HG03175 (cell line): ENCODE measurements around the gene ARAP1.

Source experiments
- ATAC-seq: cut with Tn5 transposase; IDR thresholded peaks from one replicate; pipeline ENCODE4 v1.9.1; 2021; ENCODE audit warnings: mild to moderate bottlenecking, moderate library complexity; ENCODE audit not compliant: unreplicated experiment

ARAP1 gene

DNA sequence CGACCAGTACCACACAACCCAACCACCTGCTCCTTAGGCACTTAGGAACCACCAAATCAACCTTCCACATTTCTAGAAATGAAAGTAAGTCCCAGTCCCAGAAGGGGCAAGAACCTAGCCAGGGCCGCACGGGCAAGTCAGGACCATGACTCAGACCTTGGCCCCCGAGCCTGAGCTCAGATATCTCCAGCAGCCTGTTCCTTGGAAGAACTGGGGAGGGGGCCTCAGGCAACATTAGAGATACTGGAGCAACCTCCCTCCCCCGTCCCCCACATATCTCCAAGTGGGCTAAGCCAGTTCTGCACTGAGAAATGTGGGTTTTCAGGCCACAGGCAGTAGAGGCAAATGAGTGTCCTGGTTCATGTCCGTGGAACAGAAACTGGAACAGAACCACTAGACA lies 7.7 kb downstream of the ARAP1 start:
- no peak for ATAC-seq

DNA sequence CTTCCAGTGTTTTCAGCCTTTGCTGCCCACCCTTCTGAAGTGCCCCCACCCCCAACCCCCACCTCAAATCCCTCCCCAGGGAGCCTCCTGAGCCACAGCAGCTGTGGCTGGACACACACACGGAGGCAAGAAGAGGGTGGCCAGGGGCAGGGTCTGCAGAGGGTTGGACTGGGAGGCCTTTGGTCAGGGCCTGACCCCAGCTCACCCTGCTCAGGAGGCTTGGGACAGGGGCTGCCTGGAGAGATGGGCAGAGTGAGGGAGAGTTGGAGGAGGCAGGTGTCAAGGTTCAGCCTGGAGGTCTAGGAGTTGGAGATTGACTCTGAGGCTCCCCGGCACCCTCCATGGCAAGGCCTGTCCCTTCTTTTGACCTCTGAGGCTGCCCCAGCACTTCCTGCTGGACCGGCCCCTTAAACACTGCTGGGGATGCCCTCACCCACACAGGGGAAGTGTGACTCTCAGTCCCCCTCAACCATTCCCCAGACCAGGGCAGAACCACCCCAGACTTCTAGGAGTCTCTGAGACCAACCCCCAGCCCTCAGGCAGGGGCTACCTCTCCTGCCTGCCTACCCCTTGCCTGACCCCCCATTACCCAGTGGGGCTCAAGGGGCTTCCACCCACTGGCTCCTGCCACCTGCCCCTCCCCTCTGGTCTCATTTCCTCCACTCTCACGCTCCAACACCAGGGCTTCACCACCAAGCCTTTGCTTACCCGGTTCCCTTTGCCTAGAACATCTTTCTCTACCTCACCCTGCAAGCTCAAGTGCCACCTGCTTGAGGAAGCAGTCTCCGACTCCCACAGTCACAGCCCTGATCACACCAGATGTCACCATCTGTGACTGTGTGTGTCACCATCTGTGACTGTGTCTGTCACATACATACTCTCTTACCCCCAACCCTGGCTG lies 8.6 kb downstream of the ARAP1 start:
- ATAC-seq: peak; percentile 67

DNA sequence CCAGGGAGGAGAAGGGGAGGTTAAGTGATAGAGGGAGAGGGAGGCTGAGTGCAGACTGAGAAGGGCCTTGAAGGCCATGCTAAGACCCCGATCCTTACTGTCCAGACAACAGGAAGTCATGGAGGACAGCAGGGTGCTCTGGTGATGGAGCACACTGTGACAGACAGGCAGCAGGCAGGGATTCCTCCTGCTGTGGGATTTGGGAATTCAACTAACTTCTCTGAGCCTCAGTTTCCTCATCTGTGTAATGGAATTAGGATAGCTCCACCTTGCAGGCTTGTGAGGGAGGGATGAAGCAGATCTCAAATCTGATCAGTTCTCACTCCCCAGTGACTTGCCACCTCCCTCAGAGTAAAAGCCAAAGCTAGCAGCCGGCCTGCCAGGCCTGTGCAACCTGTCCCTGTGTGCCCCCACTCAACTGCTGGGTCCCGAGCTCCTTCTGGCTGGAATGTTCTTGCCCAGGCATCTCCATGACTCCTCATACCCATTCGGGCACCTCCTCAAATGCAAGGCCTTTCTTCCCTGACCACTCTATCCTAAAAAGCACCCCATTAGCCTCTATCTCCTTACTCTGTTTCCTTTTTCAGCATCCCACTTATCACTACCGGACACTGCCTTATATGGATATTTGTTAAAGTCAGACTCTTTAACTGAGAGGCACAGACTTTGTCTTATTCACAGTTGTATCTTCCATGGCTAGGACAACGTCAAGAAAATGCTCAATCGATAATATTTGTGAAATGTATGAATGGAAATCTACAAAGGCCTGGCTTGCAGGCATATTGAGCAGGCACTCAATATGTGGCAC lies 9.5 kb downstream of the ARAP1 start:
- ATAC-seq: no peak

DNA sequence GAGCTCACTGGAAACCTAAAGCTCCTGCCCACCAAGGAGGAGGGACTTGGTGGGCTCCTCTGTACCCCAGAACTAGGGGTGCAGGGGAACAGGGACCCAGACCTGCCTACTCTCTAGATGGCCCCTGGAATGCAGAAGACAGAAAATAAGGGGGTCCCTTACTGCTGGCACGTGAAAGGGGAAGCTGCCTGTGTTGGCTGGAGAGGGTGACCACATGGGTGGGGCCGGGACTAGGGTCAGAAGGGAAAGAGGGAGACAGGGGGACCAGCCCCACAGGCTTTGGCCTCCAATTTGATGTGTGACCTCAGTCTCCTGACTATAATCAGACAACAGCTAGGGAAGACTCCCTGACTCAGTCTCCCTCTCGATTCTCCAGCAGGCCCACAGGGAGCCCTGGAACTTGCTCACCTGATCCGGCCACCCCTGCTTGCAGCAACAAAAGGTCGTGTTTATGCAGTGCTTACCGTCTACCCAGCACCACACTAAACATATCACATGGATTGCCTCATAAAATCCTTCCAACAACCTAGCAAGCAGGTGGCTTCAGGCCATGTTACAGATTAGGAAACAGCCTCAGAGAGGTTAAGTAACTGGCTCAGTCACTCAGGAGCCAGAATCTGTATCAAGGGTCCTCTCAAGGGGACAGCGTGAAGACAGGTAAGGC lies 10.2 kb downstream of the ARAP1 start:
- no peak for ATAC-seq

DNA sequence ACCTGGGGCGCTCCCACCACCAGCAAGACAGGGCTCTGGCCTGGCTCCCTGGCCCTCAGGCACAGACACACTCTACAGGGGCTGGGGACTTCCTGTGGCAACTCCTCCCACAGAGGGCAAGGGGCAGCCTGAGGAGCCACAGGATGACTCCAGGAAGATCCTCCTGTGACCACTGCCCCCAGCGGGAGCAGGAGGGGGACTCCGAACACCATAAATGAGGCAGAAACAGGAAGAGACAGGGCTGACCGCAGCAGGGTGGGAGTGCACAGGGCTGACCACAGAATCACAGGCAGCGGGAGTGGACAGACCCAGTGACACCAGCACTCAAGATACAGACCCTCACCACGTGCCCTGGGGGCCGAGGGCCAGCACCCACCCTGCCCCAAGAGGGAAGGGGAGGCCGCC lies 10.8 kb downstream of the ARAP1 start:
- no peak for ATAC-seq

DNA sequence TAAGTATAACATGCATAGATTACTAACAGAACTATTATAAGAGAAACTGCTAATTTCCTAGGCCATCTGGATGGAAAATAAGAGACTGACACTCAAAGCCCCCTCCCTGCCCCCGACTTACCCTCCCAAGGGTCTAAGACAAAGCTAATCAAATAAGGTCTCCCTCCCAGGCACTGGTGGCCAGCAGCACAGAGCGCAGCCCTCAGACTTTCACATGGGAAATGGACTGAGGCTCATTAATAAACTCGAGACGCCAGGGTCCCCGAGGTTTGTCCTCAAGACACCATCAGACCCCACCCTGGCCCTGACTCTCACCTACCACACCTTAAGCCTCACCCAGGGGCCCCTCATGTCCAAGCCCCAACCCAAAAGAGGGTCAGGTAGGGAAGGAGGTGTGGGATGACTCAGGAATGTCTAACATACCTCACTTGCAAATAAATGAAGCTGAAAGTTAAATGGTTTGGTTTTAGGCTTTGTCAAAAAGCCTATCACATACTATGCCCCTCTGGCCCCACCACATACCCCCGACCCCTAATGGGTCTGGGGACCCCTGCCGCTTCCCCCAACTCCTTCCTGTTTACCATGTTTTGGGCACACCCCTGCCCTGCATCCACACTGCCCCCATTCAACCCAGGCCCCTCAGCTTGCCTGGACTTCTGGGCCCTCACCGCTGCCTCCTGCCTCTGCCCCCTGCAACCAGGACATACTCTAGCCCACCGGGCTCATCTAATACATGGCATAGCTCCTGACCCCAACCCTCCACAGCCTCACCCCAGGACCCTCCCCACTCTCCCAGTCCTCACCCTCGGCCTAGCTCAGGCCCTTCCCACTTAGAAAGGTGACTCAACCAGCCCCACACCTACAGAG lies 11.4 kb downstream of the ARAP1 start:
- no peak for ATAC-seq

DNA sequence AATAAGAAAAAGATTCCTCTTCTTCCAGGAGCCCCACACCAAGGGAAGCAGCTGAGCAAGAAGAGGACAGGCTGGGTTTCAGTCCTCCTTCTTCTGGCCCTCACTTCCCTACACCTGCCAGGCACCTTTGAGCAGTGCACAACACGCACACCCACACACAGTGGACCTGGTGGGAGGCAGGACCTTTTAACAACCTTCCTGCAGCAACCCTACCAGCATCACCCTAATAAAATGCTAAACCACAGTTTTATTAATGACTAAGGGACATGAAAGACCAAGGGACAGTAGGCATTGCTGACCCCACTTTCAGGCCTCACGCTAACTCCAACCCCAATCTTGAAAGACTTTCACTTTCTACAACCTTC lies 12.2 kb downstream of the ARAP1 start:
- ATAC-seq: no peak

DNA sequence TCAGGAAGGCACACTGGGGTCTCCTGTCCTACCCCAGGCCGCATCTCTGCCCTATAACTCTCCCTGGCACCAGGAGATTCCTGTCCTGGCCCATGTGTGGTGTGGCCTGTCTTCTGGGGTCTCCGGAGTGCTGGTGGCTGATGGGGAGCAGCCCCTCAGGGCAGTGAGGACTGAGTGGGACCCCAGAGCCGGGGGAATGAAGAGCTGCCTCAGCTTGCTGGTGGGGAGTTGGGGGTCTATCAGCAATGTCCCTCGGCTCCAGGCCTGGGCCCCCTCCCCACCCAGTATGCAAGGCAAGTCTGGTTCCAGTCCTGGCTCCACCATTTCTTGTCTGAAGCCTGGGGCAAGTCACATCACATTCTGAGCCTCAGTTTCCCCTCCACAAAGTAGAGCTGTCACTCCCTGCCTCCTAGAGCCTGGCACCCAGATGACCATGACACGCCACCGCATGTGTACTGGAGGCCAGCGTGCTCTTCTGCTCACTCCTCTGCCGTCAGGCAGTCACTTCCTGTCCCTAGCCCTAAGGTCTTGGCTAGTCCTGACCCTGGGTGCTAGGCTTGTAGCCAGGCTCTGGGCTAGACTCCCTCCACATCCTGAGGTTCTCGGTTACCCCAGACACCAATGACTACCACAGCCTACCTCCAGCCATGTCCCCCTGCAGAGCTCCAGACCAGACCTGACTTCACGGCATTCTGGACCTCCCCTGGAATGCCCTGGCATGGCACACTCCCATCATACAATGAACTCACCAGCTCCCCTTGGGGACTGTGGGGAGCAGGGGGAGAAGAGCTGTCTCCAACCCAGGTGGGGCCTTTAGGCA lies 12.8 kb downstream of the ARAP1 start:
- no peak for ATAC-seq

DNA sequence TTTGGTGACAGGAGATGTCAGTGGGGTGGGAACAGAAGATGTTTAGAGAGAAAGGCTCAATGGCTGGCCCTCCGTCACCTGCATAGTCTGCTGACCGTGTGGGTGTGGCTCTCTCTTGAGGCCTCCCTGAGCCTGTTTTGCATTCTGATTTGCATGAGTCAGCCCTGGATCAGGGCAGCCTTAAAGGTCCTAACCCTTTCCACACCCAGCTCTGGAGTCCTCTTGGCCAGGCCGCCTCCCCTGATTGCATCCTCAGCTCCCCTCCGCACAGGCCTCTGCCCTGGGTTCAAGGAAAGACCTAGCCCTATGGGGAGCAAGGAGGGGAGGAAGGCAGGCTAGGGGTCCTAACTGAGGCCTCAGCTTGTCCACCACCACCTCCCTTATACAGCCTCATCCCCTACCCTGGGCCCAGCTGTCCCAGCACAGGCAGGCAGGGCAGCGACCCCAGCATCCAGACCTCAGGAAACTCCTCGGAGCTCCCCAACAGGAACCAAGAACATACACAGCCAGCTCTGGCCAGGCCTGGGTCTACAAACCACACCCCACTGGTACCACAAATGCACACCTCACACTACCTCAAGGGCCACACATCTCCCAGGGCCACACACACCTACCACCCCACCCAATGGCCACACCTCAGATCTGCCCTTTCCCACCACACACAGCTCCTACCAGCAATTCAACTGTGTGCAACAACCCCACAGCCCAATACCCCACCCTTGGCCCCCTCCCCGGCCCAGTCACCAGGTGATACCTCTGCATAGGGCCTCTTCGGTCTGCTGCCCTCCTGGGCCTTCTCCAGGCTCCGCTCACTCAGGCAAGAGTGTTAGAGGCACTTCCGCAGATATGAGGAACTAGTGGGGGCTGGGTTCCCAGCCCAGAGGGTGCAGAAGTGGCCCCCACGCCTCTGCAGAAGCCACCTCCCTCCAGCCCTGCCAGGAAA lies 13.7 kb downstream of the ARAP1 start:
- ATAC-seq: peak; percentile 49

DNA sequence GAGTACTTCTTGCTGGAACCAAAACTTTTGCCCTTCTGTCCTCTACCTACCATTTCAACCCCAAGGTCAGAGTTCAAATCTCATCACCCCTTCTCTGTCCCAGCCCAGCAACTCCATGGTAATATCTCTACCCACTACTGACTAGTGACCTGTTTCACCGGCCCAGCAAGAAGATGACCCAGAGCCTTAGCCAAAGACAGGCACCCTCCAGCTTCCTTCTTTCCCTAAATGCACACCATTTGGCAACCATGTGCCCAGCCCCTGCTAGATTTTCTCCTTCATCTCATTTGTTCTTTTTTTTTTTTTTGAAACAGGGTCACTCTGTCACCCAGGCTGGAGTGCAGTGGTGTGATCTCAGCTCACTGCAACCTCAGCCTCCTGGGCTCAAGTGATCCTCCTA lies 14.9 kb downstream of the ARAP1 start:
- ATAC-seq: no peak

DNA sequence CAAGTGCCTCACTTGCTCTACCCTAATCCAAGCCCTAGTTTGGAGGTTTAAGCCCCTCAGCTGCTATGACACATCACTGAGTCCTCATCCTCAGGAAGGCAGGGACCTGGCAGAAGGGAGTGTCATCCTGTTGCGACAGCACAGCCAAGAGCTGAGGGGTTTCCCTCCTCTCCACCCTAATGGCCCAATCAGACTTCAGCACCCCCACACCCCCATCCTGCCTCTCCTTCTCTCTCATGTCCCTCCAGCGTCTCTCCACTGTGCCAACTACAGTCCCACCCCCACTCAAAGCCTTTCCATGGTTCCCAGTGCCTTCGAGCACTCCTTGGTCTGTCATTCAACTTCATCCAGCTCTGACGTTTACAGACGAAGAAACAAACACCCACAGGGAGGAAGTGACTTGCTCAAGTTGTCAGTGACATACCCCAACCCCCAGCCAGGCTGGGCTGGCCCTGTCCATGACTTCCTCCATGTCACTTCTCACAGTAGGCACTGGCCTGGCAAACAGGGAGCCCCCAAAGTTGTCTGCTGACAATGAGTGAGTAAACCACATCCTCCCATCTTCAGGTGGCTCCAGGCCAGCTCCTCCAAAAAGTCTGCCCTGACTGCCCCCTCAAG lies 15.6 kb downstream of the ARAP1 start:
- no peak for ATAC-seq

DNA sequence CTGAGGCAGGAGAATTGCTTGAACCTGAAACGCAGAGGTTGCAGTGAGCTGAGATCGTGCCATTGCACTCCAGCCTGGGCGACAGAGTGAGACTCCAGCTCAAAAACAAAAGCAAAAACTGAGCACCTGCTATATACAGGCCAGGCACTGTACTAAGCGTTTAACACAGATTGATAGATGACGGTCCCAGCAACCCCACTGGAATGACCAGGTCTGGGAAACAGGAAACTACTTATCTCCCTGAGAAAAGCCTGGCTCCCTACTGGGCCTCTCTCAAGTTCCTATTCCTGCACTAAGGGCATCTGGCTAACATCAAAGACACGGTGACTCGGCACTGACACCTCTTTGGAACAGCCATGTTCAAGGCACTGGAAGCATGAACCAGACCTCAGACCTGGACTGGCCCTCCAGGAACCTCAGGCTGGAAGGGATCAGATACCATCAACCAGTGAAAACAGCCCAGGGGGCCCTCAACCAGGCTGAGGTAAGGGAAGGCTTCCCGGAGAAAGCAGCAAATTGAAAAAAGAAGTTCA lies 16.6 kb downstream of the ARAP1 start:
- ATAC-seq: no peak

DNA sequence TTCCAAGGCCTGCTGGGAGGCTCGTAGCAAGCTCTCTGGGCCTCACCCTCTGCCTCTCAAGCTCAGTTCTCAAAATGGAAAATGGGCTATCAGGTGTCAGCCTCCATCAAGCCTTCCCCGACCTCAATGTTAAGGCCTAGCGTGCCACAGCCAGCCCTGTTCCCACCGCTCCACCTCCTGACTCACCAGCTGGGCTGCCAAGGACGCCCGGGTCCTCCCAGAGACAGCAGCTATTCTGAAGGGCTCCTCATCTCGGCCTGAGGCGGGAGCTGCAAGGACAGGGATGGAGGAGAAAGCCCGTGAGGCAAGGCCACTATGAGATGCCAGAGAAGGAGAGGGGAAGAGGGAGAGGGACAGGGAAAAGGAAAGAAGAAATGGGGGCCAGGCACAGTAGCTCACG lies 19.9 kb downstream of the ARAP1 start:
- no peak for ATAC-seq

DNA sequence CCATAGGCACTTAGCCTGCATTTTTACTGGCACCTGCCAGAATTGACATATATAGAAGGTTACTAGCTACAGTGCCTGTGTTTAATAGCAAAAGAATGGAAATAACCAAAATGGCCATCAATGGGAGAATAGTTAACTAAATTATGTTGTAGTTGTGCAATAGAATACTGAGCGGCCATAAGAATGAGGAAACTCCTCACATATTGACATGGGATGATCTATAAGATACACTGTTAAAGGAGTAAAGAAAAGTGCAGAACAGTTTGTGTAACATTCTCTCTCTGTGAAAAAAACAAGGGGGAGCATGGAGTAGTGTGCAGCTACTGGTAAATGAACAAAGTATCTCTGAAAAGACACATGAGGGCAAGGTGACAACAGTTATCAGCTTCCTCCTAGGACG lies 21.5 kb downstream of the ARAP1 start:
- ATAC-seq: no peak

DNA sequence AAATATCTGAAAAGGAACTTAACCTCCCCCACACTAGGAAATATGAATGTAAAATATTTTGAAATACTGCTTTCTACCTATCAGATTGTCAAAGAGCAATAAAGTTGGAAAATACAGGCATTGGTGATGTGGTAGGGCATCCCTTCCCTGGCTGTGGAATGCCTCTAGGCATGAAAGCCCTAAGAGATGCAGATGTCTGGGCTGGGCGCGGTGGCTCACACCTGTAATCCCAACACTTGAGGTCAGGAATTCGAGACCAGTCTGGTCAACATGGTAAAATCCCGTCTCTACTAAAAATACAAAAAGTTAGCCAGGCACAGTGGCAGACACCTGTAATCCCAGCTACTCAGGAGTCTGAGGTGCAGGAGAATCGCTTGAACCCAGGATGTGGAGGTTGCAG lies 22.0 kb downstream of the ARAP1 start:
- no peak for ATAC-seq

DNA sequence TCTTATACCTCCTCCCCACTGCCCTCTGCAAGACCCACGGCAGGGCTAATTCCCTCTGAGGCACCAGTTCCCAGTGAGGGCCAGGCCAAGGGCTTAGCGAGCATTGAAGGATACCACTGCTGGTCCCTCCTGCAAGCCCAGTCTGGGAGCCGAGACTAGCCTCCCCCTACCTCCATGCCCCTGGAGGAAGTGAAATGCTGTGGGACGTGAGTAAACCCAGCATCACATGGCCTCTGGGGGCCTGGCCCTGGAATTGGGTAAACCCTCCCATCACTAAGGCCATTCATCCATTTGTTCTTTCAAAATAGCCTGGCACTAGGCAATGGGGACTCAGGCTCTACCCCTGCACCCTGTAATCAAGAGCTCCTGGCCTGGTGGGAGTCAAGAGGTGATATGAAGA lies 24.7 kb downstream of the ARAP1 start:
- ATAC-seq: no peak

DNA sequence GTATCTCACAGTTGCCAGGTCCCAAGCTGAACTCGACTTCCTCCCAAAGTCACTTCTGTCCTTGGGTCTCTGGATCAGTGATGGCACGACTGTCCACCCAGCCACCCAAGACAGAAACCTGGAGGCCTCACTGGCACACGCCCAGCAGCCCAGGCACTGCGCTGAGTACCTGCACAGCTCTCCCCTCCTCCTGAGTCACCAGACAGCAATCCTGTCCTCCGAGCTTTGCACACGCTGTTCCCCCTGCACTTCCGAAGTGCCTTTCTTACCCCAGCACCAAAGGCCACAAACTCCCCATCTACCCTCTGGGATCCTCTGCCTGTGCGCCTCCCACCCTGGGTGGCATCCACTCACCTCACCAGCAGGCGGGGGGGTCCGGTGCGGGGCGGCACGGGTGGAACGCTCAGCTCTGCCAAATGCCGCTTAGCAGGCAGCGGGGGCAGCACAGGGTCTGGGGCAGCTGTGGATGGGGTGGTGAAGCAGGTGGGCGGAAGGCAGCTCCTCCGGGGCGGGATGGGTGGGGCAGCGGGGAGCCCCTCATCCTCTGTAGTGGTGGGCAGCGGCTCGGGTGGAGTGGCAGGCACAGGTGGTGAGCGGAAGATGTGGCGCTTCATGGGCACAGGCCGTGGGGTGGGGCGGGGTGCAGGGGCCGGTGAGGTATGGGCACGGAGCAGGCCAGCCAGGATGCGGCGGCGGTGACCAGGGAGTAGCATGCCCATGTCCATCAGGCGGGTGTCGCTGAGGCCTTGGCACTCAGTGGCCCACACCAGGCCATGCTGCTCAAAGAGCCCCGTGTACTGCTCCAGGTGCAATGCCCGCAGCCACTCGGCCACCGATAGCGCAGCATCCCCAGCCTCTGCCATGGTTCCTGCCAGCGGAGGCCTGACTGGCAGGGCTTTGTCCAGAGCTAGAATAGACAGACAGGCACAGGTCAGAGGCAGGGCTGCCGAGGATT lies 25.7 kb downstream of the ARAP1 start:
- ATAC-seq: no peak
